T-cell (primary cell): ENCODE data around the gene SLC1A5. TPM values are rescaled to one million over a fixed set of nuclear protein-coding genes. Genes with fewer than 3 reads are reported as not detected.

Experiments
- ATAC-seq, 4 experiments: fragments of 200-7000 bp in 3 of 4; fragments of 150-1000 bp in 1 of 4; cut with Tn5 transposase; replicated peaks in 1 of 4; 1 replicate in 3 of 4; 2 replicates in 1 of 4; pipeline ENCODE4 v1.10.0; 2021; ENCODE audit warnings: moderate library complexity in 3 of 4, mild to moderate bottlenecking in 2 of 4, moderate number of reproducible peaks in 1 of 4
- CTCF ChIA-PET, 2 donors: fragments of 300-600 bp; sonication (Branson Sonifier 250); formaldehyde crosslinking; loops; one replicate each; lab custom pipeline; 2022; ENCODE audit warnings: antibody characterized with exemption in 2 of 2; lab: Charles Lee
- POLR2A ChIA-PET, 2 donors: fragments of 300-600 bp; sonication (Branson Sonifier 250); formaldehyde crosslinking; loops; one replicate each; lab custom pipeline; 2022; ENCODE audit warnings: antibody characterized with exemption in 2 of 2; lab: Charles Lee
- DNase-seq, 35 experiments: peaks; one replicate each; pipeline versions ENCODE4 v3.0.0 to v3.0.0-alpha.2; 2013 to 2023
- H3K27ac ChIP-seq: one replicate; pipeline ENCODE4 v1.5.1; 2013; ENCODE audit warnings: low read length
- H3K27me3 ChIP-seq, 2 experiments: replicated peaks in 1 of 2; 1 replicate in 1 of 2; 2 replicates in 1 of 2; pipeline versions ENCODE4 v1.6.1 to v1.7.0; 2013; ENCODE audit warnings: low read length in 1 of 2, mixed read lengths in 1 of 2; ENCODE audit not compliant: control insufficient read depth in 2 of 2, insufficient read depth in 2 of 2; ENCODE audit errors: extremely low read depth in 1 of 2
- H3K36me3 ChIP-seq, 2 donors: 1 replicate in 1 of 2; 2 replicates in 1 of 2; pipeline versions ENCODE4 v1.6.1 to v1.7.0; 2013; ENCODE audit warnings: low read length in 1 of 2; ENCODE audit not compliant: control insufficient read depth in 2 of 2, insufficient read depth in 1 of 2; ENCODE audit errors: extremely low read depth in 1 of 2
- H3K4me1 ChIP-seq, 2 experiments: 1 replicate in 1 of 2; 2 replicates in 1 of 2; pipeline versions ENCODE4 v1.6.1 to v1.7.0; 2013; ENCODE audit warnings: low read length in 2 of 2, mixed read lengths in 1 of 2; ENCODE audit not compliant: insufficient read depth in 2 of 2, control insufficient read depth in 1 of 2; ENCODE audit errors: extremely low read depth in 1 of 2
- H3K4me3 ChIP-seq, 2 donors: 1 replicate in 1 of 2; 2 replicates in 1 of 2; pipeline versions ENCODE4 v1.5.1 to v1.7.0; 2013; ENCODE audit warnings: mild to moderate bottlenecking in 2 of 2, low read length in 1 of 2, moderate library complexity in 1 of 2; ENCODE audit not compliant: control insufficient read depth in 1 of 2; ENCODE audit errors: extremely low read depth in 1 of 2
- H3K9me3 ChIP-seq: 2 replicates; pipeline ENCODE4 v1.7.0; 2013
- H3K27ac Mint-ChIP-seq, 2 donors: one replicate each; pipeline ENCODE4 v1.8.0; 2020 to 2021; ENCODE audit warnings: mild to moderate bottlenecking in 2 of 2, mixed read lengths in 2 of 2
- H3K27me3 Mint-ChIP-seq, 2 donors: one replicate each; pipeline ENCODE4 v1.8.0; 2021 to 2022; ENCODE audit warnings: mixed read lengths in 2 of 2
- H3K36me3 Mint-ChIP-seq: one replicate; pipeline ENCODE4 v1.8.0; 2021; ENCODE audit warnings: mixed read lengths
- H3K4me1 Mint-ChIP-seq, 3 donors: one replicate each; pipeline ENCODE4 v1.8.0; 2020 to 2022; ENCODE audit warnings: mixed read lengths in 3 of 3, mild to moderate bottlenecking in 1 of 3
- H3K4me3 Mint-ChIP-seq, 3 donors: one replicate each; pipeline ENCODE4 v1.8.0; 2020 to 2022; ENCODE audit warnings: mild to moderate bottlenecking in 3 of 3, mixed read lengths in 3 of 3, moderate library complexity in 3 of 3
- H3K9me3 Mint-ChIP-seq, 3 donors: one replicate each; pipeline ENCODE4 v1.8.0; 2020 to 2022; ENCODE audit warnings: mixed read lengths in 3 of 3
- WGBS: methylation state at CpG from one replicate; pipeline ENCODE4 v1.1.5; 2013; ENCODE audit warnings: missing lambda C conversion rate; ENCODE audit not compliant: insufficient coverage; 5-methylcytosine and 5-hydroxymethylcytosine counted together
- total RNA-seq, 35 experiments: library from RNA in 6 of 35; stranded (reverse) in 6 of 35; fragments of 120-200 nt in 1 of 35; gene quantifications; one replicate each; pipeline versions ENCODE4 v1.2.1 to v1.2.4 and lab custom pipeline; 2013 to 2026

SLC1A5 gene
- total RNA-seq, 5 donors from 2014 or later (not counting 1 experiment from before 2014, with no cell fraction given) = 7.6 to 50.5 (median 47.7) TPM

- no peaks in the 10 kb centered on the region for H3K27me3 Mint-ChIP-seq
- no peak overlapping the region for H3K27ac ChIP-seq
- peaks cover 0 to 13% of the 10 kb centered on the region in 2 donors for H3K36me3 ChIP-seq
- peaks cover 7% of the 10 kb centered on the region for H3K36me3 Mint-ChIP-seq
- no peaks in the 10 kb centered on the region for H3K27me3 ChIP-seq
- H3K27ac Mint-ChIP-seq = no peak overlapping the region
- no peak overlapping the region for H3K4me3 ChIP-seq
- H3K4me1 ChIP-seq = peaks cover 13 to 65% of the 10 kb centered on the region in 2 experiments
- POLR2A ChIA-PET = no interaction called here
- H3K4me3 Mint-ChIP-seq = peak overlapping the region; percentile 87 to 90 (median 90)
- WGBS = 71% methylated on average over 1 of the region's 12 CpGs
- DNase-seq (no peak), ATAC-seq (no peak)
- peaks cover 66 to 70% (median 69%) of the 10 kb centered on the region in 3 donors for H3K4me1 Mint-ChIP-seq
- no peaks in the 10 kb centered on the region for H3K9me3 Mint-ChIP-seq
- CTCF ChIA-PET = interaction anchor here in 1 of 2 donors (0.6 to 1.5 kb wide), 3 partner anchors 12 to 222 kb away, joined by 3 to 5 read pairs (median 3); no protein-coding TSS in a partner anchor
- no peaks in the 10 kb centered on the region for H3K9me3 ChIP-seq
Observed at GRCh38 chr19:46744005-46744691, 44.2 kb downstream of the SLC1A5 start.

GRCh38 chr19:46742926-46743480, 45.4 kb downstream of the SLC1A5 start:
- no peaks in the 10 kb centered on the region for H3K9me3 ChIP-seq
- WGBS = no CpG with 5 or more reads among the region's 4 CpGs
- H3K9me3 Mint-ChIP-seq = no peaks in the 10 kb centered on the region
- peaks cover 62 to 70% (median 65%) of the 10 kb centered on the region in 3 donors for H3K4me1 Mint-ChIP-seq
- H3K27ac ChIP-seq = no peak overlapping the region
- no peaks in the 10 kb centered on the region for H3K27me3 ChIP-seq
- H3K4me3 Mint-ChIP-seq = peak overlapping the region in 2 of 3 donors; percentile 6 to 87
- peaks cover 8% of the 10 kb centered on the region for H3K36me3 Mint-ChIP-seq
- H3K36me3 ChIP-seq = peaks cover 0 to 22% of the 10 kb centered on the region in 2 donors
- peaks cover 13 to 63% of the 10 kb centered on the region in 2 experiments for H3K4me1 ChIP-seq
- no peak overlapping the region for H3K27ac Mint-ChIP-seq
- H3K4me3 ChIP-seq = no peak overlapping the region
- ATAC-seq = no peak
- CTCF ChIA-PET = no interaction called here
- POLR2A ChIA-PET = no interaction called here
- DNase-seq = no peak
- no peaks in the 10 kb centered on the region for H3K27me3 Mint-ChIP-seq

GRCh38 chr19:46741447-46741846, 46.9 kb downstream of the SLC1A5 start:
- Histone ChIP-seq H3K27me3 (no peaks in the 10 kb centered on the region), H3K27ac (no peak overlapping the region), H3K9me3 (no peaks in the 10 kb centered on the region), H3K4me1 (peaks cover 8 to 49% of the 10 kb centered on the region in 2 experiments), H3K36me3 (peaks cover 7 to 38% of the 10 kb centered on the region in 2 donors), H3K4me3 (no peak overlapping the region)
- no peak overlapping the region for H3K27ac Mint-ChIP-seq
- no peak overlapping the region for H3K4me3 Mint-ChIP-seq
- 92% methylated on average over 17 of the region's 17 CpGs for WGBS
- ChIA-PET CTCF (interaction anchor here in 1 of 2 donors (1.1 to 1.3 kb wide), 2 partner anchors 12 to 28 kb away, joined by 4 read pairs; no protein-coding TSS in a partner anchor), POLR2A (no interaction called here)
- no peak for DNase-seq
- no peak for ATAC-seq
- H3K27me3 Mint-ChIP-seq = no peaks in the 10 kb centered on the region
- H3K9me3 Mint-ChIP-seq = no peaks in the 10 kb centered on the region
- H3K36me3 Mint-ChIP-seq = peaks cover 18% of the 10 kb centered on the region
- peaks cover 52 to 58% (median 55%) of the 10 kb centered on the region in 3 donors for H3K4me1 Mint-ChIP-seq

- no peak overlapping the region for H3K27ac Mint-ChIP-seq
- Histone ChIP-seq H3K9me3 (no peaks in the 10 kb centered on the region), H3K4me3 (no peak overlapping the region), H3K4me1 (peaks cover 2 to 35% of the 10 kb centered on the region in 2 experiments), H3K36me3 (peaks cover 8 to 44% of the 10 kb centered on the region in 2 donors), H3K27ac (no peak overlapping the region), H3K27me3 (no peaks in the 10 kb centered on the region)
- POLR2A ChIA-PET = interaction anchor here in 1 of 2 donors (0.6 kb wide), 1 partner anchor 19 kb away, joined by 5 read pairs; no protein-coding TSS in a partner anchor
- DNase-seq (no peak), ATAC-seq (no peak)
- H3K27me3 Mint-ChIP-seq = no peaks in the 10 kb centered on the region
- CTCF ChIA-PET = interaction anchor here (0.5 to 0.7 kb wide), 2 partner anchors 11 to 84 kb away, joined by 4 to 5 read pairs; no protein-coding TSS in a partner anchor
- H3K36me3 Mint-ChIP-seq = peaks cover 18% of the 10 kb centered on the region
- peaks cover 40 to 47% (median 41%) of the 10 kb centered on the region in 3 donors for H3K4me1 Mint-ChIP-seq
- 92% methylated on average over 14 of the region's 14 CpGs for WGBS
- H3K4me3 Mint-ChIP-seq = no peak overlapping the region
- no peaks in the 10 kb centered on the region for H3K9me3 Mint-ChIP-seq
Observed at GRCh38 chr19:46739290-46739771, 49.1 kb downstream of the SLC1A5 start.

- Mint-ChIP-seq H3K36me3 (peaks cover 24% of the 10 kb centered on the region), H3K27me3 (no peaks in the 10 kb centered on the region), H3K9me3 (no peaks in the 10 kb centered on the region), H3K4me3 (no peak overlapping the region), H3K4me1 (peaks cover 26 to 31% (median 28%) of the 10 kb centered on the region in 3 donors), H3K27ac (peak overlapping the region in 1 of 2 donors; percentile 6)
- CTCF ChIA-PET = interaction anchor here in 1 of 2 donors (0.8 to 1.2 kb wide), 2 partner anchors 9 to 33 kb away, joined by 3 to 5 read pairs; no protein-coding TSS in a partner anchor
- no peaks in the 10 kb centered on the region for H3K9me3 ChIP-seq
- WGBS = 90% methylated on average over 11 of the region's 19 CpGs
- DNase-seq (no peak), ATAC-seq (no peak)
- POLR2A ChIA-PET = no interaction called here
- no peak overlapping the region for H3K27ac ChIP-seq
- no peaks in the 10 kb centered on the region for H3K27me3 ChIP-seq
- H3K4me1 ChIP-seq = peaks cover 0 to 26% of the 10 kb centered on the region in 2 experiments
- H3K36me3 ChIP-seq = peaks cover 8 to 60% of the 10 kb centered on the region in 2 donors
- H3K4me3 ChIP-seq = no peak overlapping the region
Observed at GRCh38 chr19:46737761-46738171, 50.6 kb downstream of the SLC1A5 start.

GRCh38 chr19:46737298-46737654, 51.1 kb downstream of the SLC1A5 start:
- Mint-ChIP-seq H3K36me3 (peaks cover 23% of the 10 kb centered on the region), H3K27me3 (no peaks in the 10 kb centered on the region), H3K4me3 (no peak overlapping the region), H3K9me3 (no peaks in the 10 kb centered on the region), H3K27ac (no peak overlapping the region), H3K4me1 (peaks cover 24 to 26% (median 24%) of the 10 kb centered on the region in 3 donors)
- 100% methylated on average over 7 of the region's 7 CpGs for WGBS
- POLR2A ChIA-PET = interaction anchor here in 1 of 2 donors (0.5 kb wide), 1 partner anchor 23 kb away, joined by 7 read pairs; no protein-coding TSS in a partner anchor
- Histone ChIP-seq H3K36me3 (peaks cover 8 to 65% of the 10 kb centered on the region in 2 donors), H3K4me1 (peaks cover 0 to 25% of the 10 kb centered on the region in 2 experiments), H3K27me3 (no peaks in the 10 kb centered on the region), H3K4me3 (no peak overlapping the region), H3K27ac (no peak overlapping the region), H3K9me3 (no peaks in the 10 kb centered on the region)
- ATAC-seq (no peak), DNase-seq (no peak)
- CTCF ChIA-PET = interaction anchor here in 1 of 2 donors (0.6 to 1.2 kb wide), 3 partner anchors 9 to 103 kb away, joined by 3 to 5 read pairs (median 4); no protein-coding TSS in a partner anchor
